SK-N-SH (cell line): ENCODE data around the gene SACS. TPM values are rescaled to one million over a fixed set of nuclear protein-coding genes. Genes with fewer than 3 reads are reported as not detected.

ENCODE experiments used
- CTCF ChIA-PET: fragments of 300-600, 350-600 bp; formaldehyde crosslinking; extraction: SDS; loops from one replicate; lab custom pipeline; 2021; lab: Yijun Ruan, JAX
- POLR2A ChIA-PET: fragments of 350-600 bp; sonication (Branson Sonifier 250); formaldehyde crosslinking; extraction: SDS; loops from one replicate; lab custom pipeline; 2020; ENCODE audit warnings: antibody characterized with exemption, inconsistent platforms; lab: Yijun Ruan, JAX
- DNase-seq: peaks from one replicate; pipeline ENCODE4 v3.0.0; 2012
- H2AFZ ChIP-seq: fragments of 200-600 bp; sonication (generic); 2 replicates; pipeline ENCODE4 v1.8.1; 2016; ENCODE audit warnings: antibody characterized with exemption, mild to moderate bottlenecking, low read depth
- H3F3A ChIP-seq: fragments of 200-600 bp; sonication (generic); replicated peaks from 2 replicates; pipeline ENCODE3; 2016; ENCODE audit warnings: antibody characterized with exemption, mild to moderate bottlenecking; ENCODE audit not compliant: insufficient read depth
- H3K27ac ChIP-seq, 2 experiments: fragments of 200-500 bp in 1 of 2; fragments of 200-600 bp in 1 of 2; sonication (Bioruptor generic) in 1 of 2; sonication (generic), shearing (Covaris generic) in 1 of 2; 2 replicates each; pipeline versions ENCODE4 v1.5.1 to v1.6.1; 2014 to 2016; ENCODE audit warnings: low read depth in 2 of 2, inconsistent platforms in 1 of 2, low read length in 1 of 2, mild to moderate bottlenecking in 1 of 2, mixed read lengths in 1 of 2
- H3K27me3 ChIP-seq: fragments of 200-600 bp; sonication (generic), shearing (Covaris generic); 2 replicates; pipeline ENCODE4 v1.6.1; 2016; ENCODE audit warnings: mixed run types; ENCODE audit not compliant: insufficient read depth
- H3K36me3 ChIP-seq, 2 experiments: fragments of 200-500 bp in 1 of 2; fragments of 200-600 bp in 1 of 2; sonication (Bioruptor generic) in 1 of 2; sonication (generic) in 1 of 2; replicated peaks in 1 of 2; 2 replicates each; pipeline versions ENCODE3 to v1.5.1; 2014 to 2016; ENCODE audit warnings: low read length in 1 of 2, mild to moderate bottlenecking in 1 of 2; ENCODE audit not compliant: insufficient read depth in 2 of 2, control insufficient read depth in 1 of 2
- H3K4me1 ChIP-seq, 2 experiments: fragments of 200-500 bp in 1 of 2; fragments of 200-600 bp in 1 of 2; sonication (Bioruptor generic) in 1 of 2; sonication (generic), shearing (Covaris generic) in 1 of 2; 2 replicates each; pipeline versions ENCODE4 v1.5.1 to v1.6.1; 2014 to 2016; ENCODE audit warnings: low read depth in 1 of 2, low read length in 1 of 2, mixed run types in 1 of 2; ENCODE audit not compliant: insufficient read depth in 2 of 2, control insufficient read depth in 1 of 2
- H3K4me2 ChIP-seq: fragments of 200-600 bp; sonication (generic), shearing (Covaris generic); 2 replicates; pipeline ENCODE4 v1.6.1; 2017; ENCODE audit warnings: mixed run types
- H3K4me3 ChIP-seq, 2 experiments: fragments of 200-500 bp in 1 of 2; fragments of 200-600 bp in 1 of 2; sonication (Bioruptor generic) in 1 of 2; sonication (generic), shearing (Covaris generic) in 1 of 2; 2 replicates each; pipeline versions ENCODE4 v1.5.1 to v1.8.1; 2014 to 2016; ENCODE audit warnings: low read depth in 2 of 2, inconsistent platforms in 1 of 2, low read length in 1 of 2, mild to moderate bottlenecking in 1 of 2, mixed read lengths in 1 of 2, moderate library complexity in 1 of 2
- H3K79me2 ChIP-seq: fragments of 200-600 bp; sonication (generic); 2 replicates; pipeline ENCODE4 v1.8.1; 2017; ENCODE audit warnings: mild to moderate bottlenecking; ENCODE audit not compliant: insufficient read depth
- H3K9ac ChIP-seq: fragments of 200-600 bp; sonication (generic); 2 replicates; pipeline ENCODE4 v1.6.1; 2017; ENCODE audit warnings: mixed run types
- H3K9me2 ChIP-seq: fragments of 200-600 bp; sonication (generic); 2 replicates; pipeline ENCODE4 v1.6.1; 2017; ENCODE audit warnings: mixed run types
- H3K9me3 ChIP-seq: fragments of 200-600 bp; sonication (generic); 2 replicates; pipeline ENCODE4 v1.6.1; 2017; ENCODE audit warnings: mixed run types, mild to moderate bottlenecking, moderate library complexity
- H4K20me1 ChIP-seq: fragments of 200-600 bp; sonication (generic); 2 replicates; pipeline ENCODE4 v1.6.1; 2017; ENCODE audit warnings: mild to moderate bottlenecking, mixed run types; ENCODE audit not compliant: insufficient read depth
- CHD2 ChIP-seq: fragments of 150-350 bp; IDR thresholded peaks from 2 replicates; pipeline ENCODE4 v1.6.1; 2018; ENCODE audit warnings: low read length; ENCODE audit not compliant: partially characterized antibody
- EP300 ChIP-seq, 2 experiments: IDR thresholded peaks; 2 replicates each; pipeline versions ENCODE4 v1.4.0 to v1.6.1; 2012; ENCODE audit warnings: borderline replicate concordance in 1 of 2, low read depth in 1 of 2, low read length in 1 of 2
- FOSL2 ChIP-seq: IDR thresholded peaks from 2 replicates; pipeline ENCODE4 v1.4.0; 2012; ENCODE audit warnings: low read depth, mild to moderate bottlenecking, moderate library complexity, borderline replicate concordance
- IRF3 ChIP-seq: fragments of 150-350 bp; IDR thresholded peaks from 2 replicates; pipeline ENCODE4 v1.6.1; 2016; ENCODE audit warnings: mild to moderate bottlenecking, low read depth, low read length
- JUND ChIP-seq: IDR thresholded peaks from 2 replicates; pipeline ENCODE4 v1.4.0; 2012
- MAX ChIP-seq: IDR thresholded peaks from 2 replicates; pipeline ENCODE4 v1.4.0; 2012; ENCODE audit warnings: low read depth
- NRF1 ChIP-seq: IDR thresholded peaks from 2 replicates; pipeline ENCODE4 v1.6.1; 2012; ENCODE audit warnings: low read depth, mild to moderate bottlenecking, low read length
- PBX3 ChIP-seq: IDR thresholded peaks from 2 replicates; pipeline ENCODE4; 2012
- SMC3 ChIP-seq: IDR thresholded peaks from 2 replicates; pipeline ENCODE4 v1.6.1; 2012; ENCODE audit warnings: low read depth, low read length, improper control_type of control experiment
- TAF1 ChIP-seq: IDR thresholded peaks from 2 replicates; pipeline ENCODE4 v1.6.1; 2012; ENCODE audit warnings: low read depth, mild to moderate bottlenecking, low read length, moderate library complexity, borderline replicate concordance
- TCF12 ChIP-seq: IDR thresholded peaks from 2 replicates; pipeline ENCODE4 v1.4.0; 2012
- TEAD4 ChIP-seq: IDR thresholded peaks from 2 replicates; pipeline ENCODE4 v1.4.0; 2012; ENCODE audit warnings: mild to moderate bottlenecking, borderline replicate concordance; ENCODE audit not compliant: insufficient read depth
- USF1 ChIP-seq: IDR thresholded peaks from 2 replicates; pipeline ENCODE4 v1.4.0; 2012; ENCODE audit warnings: low read depth, borderline replicate concordance
- ZBTB33 ChIP-seq: IDR thresholded peaks from 2 replicates; pipeline ENCODE4 v1.4.0; 2012; ENCODE audit warnings: low read depth, borderline replicate concordance
- WGBS: methylation state at CpG from one replicate; pipeline ENCODE4 v1.1.6; 2017; ENCODE audit warnings: low lambda C conversion rate; 5-methylcytosine and 5-hydroxymethylcytosine counted together
- polyA plus RNA-seq, 3 experiments: library from polyadenylated mRNA; depleted of rRNA; stranded (reverse); fragments of >200 nt; gene quantifications; 2 replicates each; pipeline ENCODE4 v1.2.3, GENCODE V29; 2012

SACS gene
- polyA plus RNA-seq, 1 of the 3 experiments (the other 2 are of a cell fraction), result 5.9 TPM

- TF ChIP-seq MAX (no peak), SMC3 (no peak), EP300 (IDR thresholded peaks at IDR 0.05; ENCODE audit: borderline replicate concordance in 1 of 2, low read depth in 1 of 2, low read length in 1 of 2) (no peak), JUND (no peak)
- TF ChIP-seq, all 33 proteins: peak for 0
- Histone ChIP-seq H3F3A (peaks cover 18% of the 10 kb centered on the region), H3K9ac (no peak overlapping the region), H3K4me1 (peaks cover 0 to 2% of the 10 kb centered on the region in 2 experiments; a peak in 2 of 4 replicates), H3K27ac (no peak overlapping the region), H3K4me3 (no peak overlapping the region), H2AFZ (no peak overlapping the region), H4K20me1 (peaks cover 36% of the 10 kb centered on the region), H3K9me3 (no peaks in the 10 kb centered on the region), H3K36me3 (peaks cover 66 to 88% of the 10 kb centered on the region in 2 experiments), H3K27me3 (no peaks in the 10 kb centered on the region), H3K4me2 (no peak overlapping the region), H3K79me2 (peaks cover 99% of the 10 kb centered on the region), H3K9me2 (no peaks in the 10 kb centered on the region)
- ChIA-PET CTCF (no interaction called here), POLR2A (no interaction called here)
- 95% methylated on average over 6 of the region's 6 CpGs for WGBS
- DNase-seq, result no peak
Measured at GRCh38 chr13:23367907-23368306, 65.6 kb downstream of the SACS start.

GRCh38 chr13:23365652-23366051 lies 67.8 kb downstream of the SACS start:
- POLR2A ChIA-PET, result no interaction called here
- H3K27me3 ChIP-seq, result no peaks in the 10 kb centered on the region
- no peaks in the 10 kb centered on the region for H3K4me1 ChIP-seq
- peak overlapping the region in 1 of 2 experiments; percentile 30; a peak in 1 of 4 replicates for H3K27ac ChIP-seq
- H2AFZ ChIP-seq, result no peak overlapping the region
- TF ChIP-seq TCF12 (peak; percentile 64), PBX3 (peak; percentile 22; the same call in 1 of the 2 replicates), FOSL2 (peak; percentile 36; the same call in 1 of the 2 replicates), TAF1 (no peak)
- TF ChIP-seq, all 33 proteins: peak for 3
- 93% methylated on average over 3 of the region's 3 CpGs for WGBS
- Histone ChIP-seq H4K20me1 (peaks cover 26% of the 10 kb centered on the region; the same call in 1 of the 2 replicates), H3K9me3 (no peaks in the 10 kb centered on the region), H3K9me2 (no peaks in the 10 kb centered on the region), H3K4me3 (no peak overlapping the region), H3K79me2 (peaks cover 99% of the 10 kb centered on the region), H3K36me3 (peaks cover 59 to 88% of the 10 kb centered on the region in 2 experiments), H3K4me2 (no peak overlapping the region), H3F3A (peaks cover 27% of the 10 kb centered on the region), H3K9ac (no peak overlapping the region)
- no peak for DNase-seq
- CTCF ChIA-PET, result interaction anchor here (1.0 kb wide), 1 partner anchor 10 kb away, joined by 3 read pairs; no protein-coding TSS in a partner anchor

- H3K4me2 ChIP-seq, result no peak overlapping the region
- ChIA-PET CTCF (no interaction called here), POLR2A (no interaction called here)
- peaks cover 24% of the 10 kb centered on the region; the same call in 1 of the 2 replicates for H4K20me1 ChIP-seq
- DNase-seq, result no peak
- no peaks in the 10 kb centered on the region; the same call in 1 of the 2 replicates for H3K9me2 ChIP-seq
- H3K9ac ChIP-seq, result no peak overlapping the region
- no peaks in the 10 kb centered on the region for H3K27me3 ChIP-seq
- H3K4me1 ChIP-seq, result peaks cover 0 to 10% of the 10 kb centered on the region in 2 experiments; a peak in 2 of 4 replicates
- no peaks in the 10 kb centered on the region for H3K9me3 ChIP-seq
- WGBS, result 93% methylated on average over 1 of the region's 1 CpG
- peaks cover 69 to 84% of the 10 kb centered on the region in 2 experiments for H3K36me3 ChIP-seq
- no peak overlapping the region; a peak in 1 of 4 replicates for H3K27ac ChIP-seq
- peaks cover 31% of the 10 kb centered on the region for H3F3A ChIP-seq
- H3K4me3 ChIP-seq, result no peak overlapping the region
- H2AFZ ChIP-seq, result no peak overlapping the region
- peaks cover 97% of the 10 kb centered on the region for H3K79me2 ChIP-seq
- no peak for TF ChIP-seq FOSL2
- TF ChIP-seq MAX, result no peak
- no peak for TF ChIP-seq USF1
- TF ChIP-seq NRF1, result no peak
- no peak for TF ChIP-seq TAF1
- no peak for TF ChIP-seq CHD2
- TF ChIP-seq TEAD4, result no peak
- TF ChIP-seq ZBTB33, result no peak
- no peak for TF ChIP-seq IRF3
Measured at GRCh38 chr13:23359882-23360281, 73.6 kb downstream of the SACS start.
